Endothelial cell of umbilical vein (primary cell): ENCODE measurements around the gene ADCY5. TPM values are rescaled to one million over a fixed set of nuclear protein-coding genes. Genes with fewer than 3 reads are reported as not detected.

Source experiments
- BruUV-seq: library from RNA; stranded (reverse); fragments of 400-500 nt; replicated peaks from 2 replicates; lab custom pipeline; 2021; lab: Mats Ljungman, UMichigan
- CTCF ChIA-PET: fragments of 300-600, 350-600 bp; sonication (Branson Sonifier 250); formaldehyde crosslinking; loops from one replicate; lab custom pipeline; 2021; ENCODE audit warnings: antibody characterized with exemption, inconsistent platforms; lab: Charles Lee
- POLR2A ChIA-PET: fragments of 300-600, 350-600 bp; sonication (Branson Sonifier 250); formaldehyde crosslinking; loops from one replicate; lab custom pipeline; 2021; ENCODE audit warnings: antibody characterized with exemption, inconsistent platforms; lab: Charles Lee
- DNase-seq: peaks from one replicate; pipeline ENCODE4 v3.0.0-alpha.2; 2011; ENCODE audit warnings: low read depth, low spot score
- FAIRE-seq: peaks from 2 replicates; lab custom pipeline; 2011; peaks lifted over from hg19 to GRCh38; lab: Jason Lieb, UNC
- H2AFZ ChIP-seq: 2 replicates; pipeline ENCODE4 v1.6.0; 2012; ENCODE audit warnings: low read depth, low read length, control low read depth, inconsistent platforms
- H3K27ac ChIP-seq: 2 replicates; pipeline ENCODE4 v1.5.1; 2011; ENCODE audit warnings: low read depth, mild to moderate bottlenecking, control low read depth, low read length, moderate library complexity; ENCODE audit not compliant: insufficient read depth
- H3K27me3 ChIP-seq, 2 experiments: 2 replicates each; pipeline versions ENCODE4 v1.6.0 to v1.6.1; 2011; ENCODE audit warnings: low read length in 2 of 2, mixed read lengths in 1 of 2; ENCODE audit not compliant: control insufficient read depth in 2 of 2, insufficient read depth in 2 of 2
- H3K36me3 ChIP-seq, 2 experiments: 2 replicates in 1 of 2; 3 replicates in 1 of 2; pipeline ENCODE4 v1.5.1; 2011; ENCODE audit warnings: low read length in 2 of 2, mild to moderate bottlenecking in 1 of 2, moderate library complexity in 1 of 2; ENCODE audit not compliant: control insufficient read depth in 2 of 2, insufficient read depth in 2 of 2; ENCODE audit errors: extremely low read depth in 1 of 2
- H3K4me1 ChIP-seq: 3 replicates; pipeline ENCODE4 v1.5.1; 2011; ENCODE audit warnings: mild to moderate bottlenecking, low read length; ENCODE audit not compliant: control insufficient read depth, insufficient read depth; ENCODE audit errors: extremely low read depth
- H3K4me2 ChIP-seq: 2 replicates; pipeline ENCODE4 v1.6.1; 2011; ENCODE audit warnings: low read length, control low read depth, mixed read lengths; ENCODE audit not compliant: insufficient read depth
- H3K4me3 ChIP-seq, 3 experiments: fragments of 200-600 bp in 1 of 3; sonication (generic), shearing (Covaris generic) in 1 of 3; replicated peaks in 1 of 3; 2 replicates each; pipeline ENCODE4 v1.5.1; 2011 to 2016; ENCODE audit warnings: control low read depth in 3 of 3, low read length in 3 of 3, mild to moderate bottlenecking in 2 of 3, inconsistent platforms in 1 of 3, low read depth in 1 of 3, moderate library complexity in 1 of 3; ENCODE audit not compliant: insufficient read depth in 1 of 3
- H3K79me2 ChIP-seq: 2 replicates; pipeline ENCODE4 v1.6.0; 2012; ENCODE audit warnings: low read length, inconsistent platforms; ENCODE audit not compliant: control insufficient read depth, insufficient read depth
- H3K9ac ChIP-seq: replicated peaks from 2 replicates; pipeline ENCODE3; 2011; ENCODE audit warnings: low read length, control low read depth; ENCODE audit not compliant: insufficient read depth; ENCODE audit errors: extremely low read depth
- H3K9me1 ChIP-seq: replicated peaks from 3 replicates; pipeline ENCODE4 v1.6.0; 2011; ENCODE audit warnings: mild to moderate bottlenecking, low read length; ENCODE audit not compliant: control insufficient read depth, insufficient read depth; ENCODE audit errors: extremely low read depth
- H3K9me3 ChIP-seq: replicated peaks from 2 replicates; pipeline ENCODE4 v1.5.1; 2012; ENCODE audit warnings: low read length, inconsistent platforms; ENCODE audit not compliant: control insufficient read depth, insufficient read depth
- H4K20me1 ChIP-seq: replicated peaks from 2 replicates; pipeline ENCODE3; 2011; ENCODE audit warnings: mild to moderate bottlenecking, low read length; ENCODE audit not compliant: control insufficient read depth, insufficient read depth; ENCODE audit errors: extremely low read depth
- EZH2 ChIP-seq: IDR thresholded peaks from 2 replicates; pipeline ENCODE4 v1.6.1; 2012; ENCODE audit warnings: borderline replicate concordance, low read depth, mild to moderate bottlenecking, moderate library complexity, low read length, inconsistent platforms; ENCODE audit not compliant: severe bottlenecking
- FOS ChIP-seq: IDR thresholded peaks from 2 replicates; pipeline ENCODE4 v1.6.1; 2011; ENCODE audit warnings: mild to moderate bottlenecking, low read length, moderate library complexity, borderline replicate concordance; ENCODE audit not compliant: insufficient read depth
- GATA2 ChIP-seq: IDR thresholded peaks from 2 replicates; pipeline ENCODE4 v1.7.0; 2011; ENCODE audit warnings: low read depth, mild to moderate bottlenecking, moderate library complexity, mixed read lengths, low read length; ENCODE audit not compliant: insufficient read length, insufficient read depth
- JUN ChIP-seq: IDR thresholded peaks from 2 replicates; pipeline ENCODE4 v1.6.1; 2011; ENCODE audit warnings: borderline replicate concordance, low read depth; ENCODE audit not compliant: insufficient read length, insufficient read depth
- MYC ChIP-seq: IDR thresholded peaks from one replicate; pipeline ENCODE4 v1.6.1; 2011; ENCODE audit warnings: mild to moderate bottlenecking, low read depth, low read length
- POLR2A ChIP-seq: IDR thresholded peaks from 2 replicates; pipeline ENCODE4 v1.6.1; 2012; ENCODE audit warnings: low read depth, mild to moderate bottlenecking, control low read depth, low read length
- POLR2AphosphoS5 ChIP-seq: IDR thresholded peaks from 2 replicates; pipeline ENCODE4 v1.6.1; 2012; ENCODE audit warnings: low read depth, mild to moderate bottlenecking, control low read depth, low read length, moderate library complexity; ENCODE audit not compliant: insufficient read depth
- dilution Hi-C: fragments of 300-500 bp; cut with MboI; formaldehyde crosslinking; loops from one replicate; pipeline ENCODE4 v1.15.0; 2019; ENCODE audit warnings: low sequenced_read_pairs; ENCODE audit not compliant: extremely low pct_ligation_motif_present
- intact Hi-C: fragments of 100-400 bp; cut with micrococcal nuclease; formaldehyde crosslinking; loops from one replicate; pipeline ENCODE4 v1.10.0; 2022
- polyA plus RNA-seq, 4 experiments: library from polyadenylated mRNA; depleted of rRNA in 3 of 4; stranded (reverse) in 3 of 4; unstranded in 1 of 4; fragments of >200 nt; gene quantifications; 2 replicates each; pipeline versions ENCODE4 v1.2.1 to v1.2.3, GENCODE V29; 2011 to 2012; ENCODE audit warnings: missing spikeins in 1 of 4
- total RNA-seq: library from RNA; stranded (reverse); gene quantifications from 2 replicates; pipeline ENCODE4 v1.2.3, GENCODE V29; 2021
- TF ChIP-seq, protein P1 (sequence below): IDR thresholded peaks from 2 replicates; pipeline ENCODE4 v1.6.1; 2011; ENCODE audit not compliant: insufficient read depth, insufficient read length
- TF ChIP-seq, protein P2 (sequence below), 2 donors: IDR thresholded peaks; 1 replicate in 1 of 2; 2 replicates in 1 of 2; pipeline ENCODE4 v1.5.1; 2011; ENCODE audit warnings: low read length in 2 of 2, mild to moderate bottlenecking in 2 of 2, moderate library complexity in 2 of 2, control low read depth in 1 of 2, inconsistent platforms in 1 of 2, low read depth in 1 of 2; ENCODE audit not compliant: insufficient read depth in 1 of 2; ENCODE audit errors: extremely low read depth in 1 of 2

The ADCY5 gene
- total and polyA plus RNA-seq, 2 donors (not counting 3 experiments of a cell fraction or from before 2014, with no cell fraction given), result 0.01 TPM; not detected in 1

DNA sequence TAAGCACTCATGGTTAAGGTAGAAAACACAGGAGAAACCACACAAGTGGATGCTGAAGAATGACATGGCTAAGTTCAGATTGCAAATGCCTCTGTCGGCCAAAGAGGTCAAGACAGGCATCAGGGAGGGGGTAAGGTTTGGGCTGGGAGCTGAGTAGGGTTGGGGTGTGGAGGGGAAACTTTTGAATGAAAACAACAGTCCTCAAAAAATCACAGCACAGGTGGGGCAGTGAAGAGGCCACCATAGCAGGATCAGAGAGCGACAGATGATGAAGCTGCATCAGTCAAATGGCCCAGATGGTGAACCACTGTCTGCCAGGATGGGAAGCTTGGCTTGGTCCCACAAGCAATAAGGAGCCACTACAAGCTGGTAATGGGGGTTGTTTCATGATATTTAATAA lies 74.9 kb downstream of the ADCY5 start:
- Histone ChIP-seq H2AFZ (no peak overlapping the region), H3K9ac (no peak overlapping the region), H4K20me1 (no peaks in the 10 kb centered on the region), H3K27me3 (peaks cover 6 to 7% of the 10 kb centered on the region in 2 experiments), H3K9me1 (no peaks in the 10 kb centered on the region), H3K4me2 (no peak overlapping the region), H3K4me3 (no peak overlapping the region), H3K4me1 (no peaks in the 10 kb centered on the region), H3K27ac (no peak overlapping the region), H3K79me2 (no peaks in the 10 kb centered on the region), H3K9me3 (no peaks in the 10 kb centered on the region), H3K36me3 (no peaks in the 10 kb centered on the region)
- BruUV-seq, result no TSS peak
- FAIRE-seq (no peak), DNase-seq (no peak)
- dilution Hi-C loops (no loop called here), intact Hi-C loops (no loop called here)
- TF ChIP-seq, protein P1, sequence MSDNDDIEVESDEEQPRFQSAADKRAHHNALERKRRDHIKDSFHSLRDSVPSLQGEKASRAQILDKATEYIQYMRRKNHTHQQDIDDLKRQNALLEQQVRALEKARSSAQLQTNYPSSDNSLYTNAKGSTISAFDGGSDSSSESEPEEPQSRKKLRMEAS, result no peak
- TF ChIP-seq FOS (no peak), MYC (no peak), POLR2AphosphoS5 (no peak), POLR2A (no peak), GATA2 (no peak)
- POLR2A ChIA-PET, result no interaction called here
- CTCF ChIA-PET, result interaction anchor here (0.9 to 1.7 kb wide), 2 partner anchors 9 to 14 kb away, joined by 3 to 4 read pairs; no protein-coding TSS in a partner anchor

DNA sequence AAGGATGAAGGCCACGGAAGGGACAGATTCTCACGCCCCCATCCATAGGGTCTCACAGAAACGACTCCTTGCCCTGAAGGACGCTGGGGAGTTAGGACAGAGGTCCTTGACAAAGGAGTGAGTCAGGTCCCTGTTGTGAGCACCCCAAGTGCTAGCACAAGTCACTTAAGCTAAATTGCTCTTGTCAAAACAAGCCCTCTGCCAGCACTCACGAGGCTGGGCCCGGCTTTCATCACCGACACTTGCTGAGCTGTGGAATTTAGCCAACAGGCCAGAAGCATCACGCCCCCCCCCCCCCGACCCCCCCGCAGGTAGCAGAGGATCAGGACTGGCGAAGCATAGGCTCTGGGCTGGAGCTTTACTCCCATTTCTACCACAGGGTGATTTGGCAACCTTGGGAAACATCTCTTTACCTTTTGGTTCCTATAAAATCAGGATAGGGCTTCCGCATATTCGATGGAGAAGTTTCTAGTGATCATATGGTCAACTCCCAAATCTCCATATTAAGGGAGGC lies 75.4 kb downstream of the ADCY5 start:
- dilution Hi-C loops (no loop called here), intact Hi-C loops (no loop called here)
- H3K4me2 ChIP-seq, result no peak overlapping the region
- ChIA-PET POLR2A (no interaction called here), CTCF (interaction anchor here (1.1 to 1.7 kb wide), 3 partner anchors 12 to 185 kb away, joined by 3 to 4 read pairs (median 3); no protein-coding TSS in a partner anchor)
- no peaks in the 10 kb centered on the region for H3K9me1 ChIP-seq
- H3K9me3 ChIP-seq, result no peaks in the 10 kb centered on the region
- H3K79me2 ChIP-seq, result no peaks in the 10 kb centered on the region
- DNase-seq (no peak), FAIRE-seq (no peak)
- H2AFZ ChIP-seq, result no peak overlapping the region
- no peak overlapping the region for H3K27ac ChIP-seq
- no peak overlapping the region for H3K4me3 ChIP-seq
- H3K4me1 ChIP-seq, result no peaks in the 10 kb centered on the region
- H4K20me1 ChIP-seq, result no peaks in the 10 kb centered on the region
- TF ChIP-seq POLR2A, result no peak
- no peak for TF ChIP-seq JUN
- TF ChIP-seq EZH2, result no peak
- TF ChIP-seq MYC, result no peak
- TF ChIP-seq, protein P1, result no peak
- TF ChIP-seq, protein P2, sequence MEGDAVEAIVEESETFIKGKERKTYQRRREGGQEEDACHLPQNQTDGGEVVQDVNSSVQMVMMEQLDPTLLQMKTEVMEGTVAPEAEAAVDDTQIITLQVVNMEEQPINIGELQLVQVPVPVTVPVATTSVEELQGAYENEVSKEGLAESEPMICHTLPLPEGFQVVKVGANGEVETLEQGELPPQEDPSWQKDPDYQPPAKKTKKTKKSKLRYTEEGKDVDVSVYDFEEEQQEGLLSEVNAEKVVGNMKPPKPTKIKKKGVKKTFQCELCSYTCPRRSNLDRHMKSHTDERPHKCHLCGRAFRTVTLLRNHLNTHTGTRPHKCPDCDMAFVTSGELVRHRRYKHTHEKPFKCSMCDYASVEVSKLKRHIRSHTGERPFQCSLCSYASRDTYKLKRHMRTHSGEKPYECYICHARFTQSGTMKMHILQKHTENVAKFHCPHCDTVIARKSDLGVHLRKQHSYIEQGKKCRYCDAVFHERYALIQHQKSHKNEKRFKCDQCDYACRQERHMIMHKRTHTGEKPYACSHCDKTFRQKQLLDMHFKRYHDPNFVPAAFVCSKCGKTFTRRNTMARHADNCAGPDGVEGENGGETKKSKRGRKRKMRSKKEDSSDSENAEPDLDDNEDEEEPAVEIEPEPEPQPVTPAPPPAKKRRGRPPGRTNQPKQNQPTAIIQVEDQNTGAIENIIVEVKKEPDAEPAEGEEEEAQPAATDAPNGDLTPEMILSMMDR (IDR thresholded peaks at IDR 0.05; ENCODE audit: extremely low read depth in 1 of 2, insufficient read depth in 1 of 2, low read depth in 1 of 2, low read length in 2 of 2), result no peak
- TF ChIP-seq POLR2AphosphoS5, result no peak
- TF ChIP-seq FOS, result no peak
- TF ChIP-seq GATA2, result no peak
- no peaks in the 10 kb centered on the region for H3K36me3 ChIP-seq
- peaks cover 6 to 7% of the 10 kb centered on the region in 2 experiments for H3K27me3 ChIP-seq
- BruUV-seq, result no TSS peak
- no peak overlapping the region for H3K9ac ChIP-seq
